GM13977 (cell line): ENCODE measurements around the gene CREBL2.

Source experiments
- DNase-seq: peaks from one replicate; pipeline ENCODE4 v3.0.0; 2012; ENCODE audit warnings: low spot score
- CTCF ChIP-seq: IDR thresholded peaks from 2 replicates; pipeline ENCODE4 v1.5.1; 2012; ENCODE audit warnings: mild to moderate bottlenecking, control low read depth; ENCODE audit not compliant: insufficient read depth; ENCODE audit errors: extremely low read depth, missing control alignments
- in situ Hi-C: fragments of 300-500 bp; cut with MboI; formaldehyde crosslinking; loops from one replicate; pipeline ENCODE4 v1.12.0; 2022; ENCODE audit warnings: low sequenced_read_pairs, low pct_unique_long_range_greater_than_20kb, mixed read lengths, inconsistent platforms; ENCODE audit not compliant: unreplicated experiment

The CREBL2 gene

DNA sequence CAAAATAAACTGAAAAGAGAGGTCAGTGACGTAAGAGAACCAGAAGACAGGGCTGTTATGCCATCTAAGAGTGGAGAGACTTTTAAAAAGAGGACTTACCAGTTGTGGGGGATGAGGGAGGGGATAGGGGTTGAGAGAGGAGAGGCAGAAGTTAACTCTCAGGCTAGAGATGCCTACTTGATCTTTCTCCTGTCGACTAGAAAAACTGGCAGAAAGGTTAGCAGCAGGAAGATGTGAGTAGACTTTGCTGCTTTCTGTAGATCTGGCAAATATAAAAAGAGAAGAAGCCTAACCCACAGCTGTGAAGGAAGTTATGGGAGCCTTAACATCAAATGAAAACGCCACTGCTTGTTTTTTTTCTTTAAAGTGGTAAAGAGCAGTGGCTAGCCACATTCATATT, 10.7 kb downstream of the CREBL2 start:
- no peak for TF ChIP-seq CTCF
- no peak for DNase-seq
- in situ Hi-C loops: no loop called here

DNA sequence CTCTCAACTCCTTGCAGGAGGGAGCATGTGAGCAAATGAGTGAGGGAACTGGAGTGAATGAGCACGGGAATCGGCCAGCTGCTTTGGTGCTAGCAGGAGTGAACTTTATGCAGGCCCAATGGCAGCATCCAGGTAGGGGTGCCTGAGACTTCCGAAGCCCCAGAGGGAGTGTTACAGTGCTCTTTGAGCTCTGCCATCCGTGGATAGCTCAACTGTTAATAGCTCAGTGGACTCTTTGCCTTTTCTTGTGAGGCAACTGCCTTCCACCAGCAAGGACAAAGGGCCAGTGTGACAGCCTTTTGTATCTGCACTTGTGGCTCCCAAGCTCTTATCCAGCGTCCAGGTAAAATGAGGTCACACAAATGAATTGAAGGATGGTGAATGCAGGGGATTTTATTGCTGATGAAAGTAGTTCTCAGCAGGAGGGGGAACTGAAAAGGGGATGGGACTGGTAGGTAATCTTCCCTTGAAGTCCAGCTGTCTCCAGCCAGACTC, 12.9 kb downstream of the CREBL2 start:
- no peak for TF ChIP-seq CTCF
- DNase-seq: no peak
- in situ Hi-C loops: no loop called here

DNA sequence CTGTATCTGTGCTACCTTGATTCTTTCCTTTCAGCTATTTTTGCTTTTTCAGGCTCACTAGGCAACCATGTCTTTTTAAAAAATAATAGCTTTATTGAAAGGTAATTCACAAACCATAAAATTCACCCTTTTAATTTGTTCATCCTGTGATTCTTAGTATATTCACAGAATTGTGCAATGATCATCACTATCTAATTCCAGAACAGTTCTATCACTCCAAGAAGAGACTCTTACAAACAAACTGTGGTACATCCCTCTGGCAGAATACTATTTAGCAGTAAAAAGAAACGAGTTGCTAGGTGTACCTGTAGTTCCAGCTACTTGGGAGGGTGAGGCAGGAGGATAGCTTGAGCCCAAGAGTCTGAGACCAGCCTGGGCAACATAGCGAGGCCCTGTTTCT, 14.8 kb downstream of the CREBL2 start:
- in situ Hi-C loops: no loop called here

GRCh38 chr12:12627308-12627827, 15.7 kb downstream of the CREBL2 start:
- TF ChIP-seq CTCF: no peak
- in situ Hi-C loops: no loop called here
- no peak for DNase-seq

More for the DNA sequence above, 14.8 kb downstream of the CREBL2 start:
- no peak for TF ChIP-seq CTCF
- no peak for DNase-seq

GRCh38 chr12:12628013-12628412, 16.3 kb downstream of the CREBL2 start:
- no peak for TF ChIP-seq CTCF
- in situ Hi-C loops: no loop called here
- DNase-seq: no peak

DNA sequence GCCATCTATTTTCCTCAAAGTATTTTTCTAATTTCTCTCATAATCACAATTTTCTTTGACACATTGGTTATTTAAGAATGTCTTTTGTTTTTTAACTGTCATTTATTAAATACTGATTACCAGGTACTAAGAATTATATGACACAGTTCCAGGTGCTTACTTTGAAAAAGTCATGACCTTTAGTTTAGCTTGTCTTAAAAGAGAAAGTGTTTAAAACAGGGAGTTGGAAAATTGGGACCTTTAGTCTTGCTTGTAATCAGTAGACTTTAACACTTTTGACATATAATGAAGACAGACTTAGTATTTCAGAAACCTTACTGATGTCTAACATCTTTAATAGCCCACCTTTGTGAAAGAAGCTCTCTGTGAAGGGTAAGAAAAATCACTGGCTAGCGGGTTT, 19.2 kb downstream of the CREBL2 start:
- no peak for TF ChIP-seq CTCF
- in situ Hi-C loops: no loop called here
- DNase-seq: no peak

DNA sequence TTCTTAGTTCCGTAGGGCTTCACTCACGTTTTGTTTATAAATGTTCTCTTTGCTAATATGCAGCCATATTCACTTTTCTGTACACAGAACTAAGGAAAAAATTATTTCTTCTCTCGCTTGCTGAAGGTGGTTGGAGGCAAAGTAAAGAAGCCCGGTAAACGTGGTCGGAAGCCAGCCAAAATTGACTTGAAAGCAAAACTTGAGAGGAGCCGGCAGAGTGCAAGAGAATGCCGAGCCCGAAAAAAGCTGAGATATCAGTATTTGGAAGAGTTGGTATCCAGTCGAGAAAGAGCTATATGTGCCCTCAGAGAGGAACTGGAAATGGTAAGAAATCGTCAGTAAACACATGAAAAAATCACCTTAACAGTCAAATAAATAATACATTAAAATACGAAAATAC, 24.0 kb downstream of the CREBL2 start:
- no peak for DNase-seq
- in situ Hi-C loops: no loop called here
- TF ChIP-seq CTCF: no peak
